PC-9 (cell line): ENCODE results near the gene RTEL1. TPM values are rescaled to one million over a fixed set of nuclear protein-coding genes. Genes with fewer than 3 reads are reported as not detected.

Experiments
- BruUV-seq: library from RNA; stranded (reverse); fragments of 400-500 nt; replicated peaks from 2 replicates; lab custom pipeline; 2021; lab: Mats Ljungman, UMichigan
- CTCF ChIA-PET: fragments of 300-600 bp; sonication (Branson Sonifier 250); formaldehyde crosslinking; loops from one replicate; lab custom pipeline; 2022; ENCODE audit warnings: antibody characterized with exemption; lab: Charles Lee
- POLR2A ChIA-PET: fragments of 300-600 bp; sonication (Branson Sonifier 250); formaldehyde crosslinking; loops from one replicate; lab custom pipeline; 2022; ENCODE audit warnings: antibody characterized with exemption; ENCODE audit not compliant: unreplicated experiment; lab: Charles Lee
- DNase-seq, 2 experiments: peaks; one replicate each; pipeline versions ENCODE4 v3.0.0 to v3.0.0-alpha.2; 2015 to 2022; ENCODE audit warnings: mixed read lengths in 1 of 2
- H2AFZ ChIP-seq: fragments of 200-600 bp; sonication (generic); 2 replicates; pipeline ENCODE4 v1.8.1; 2017; ENCODE audit warnings: antibody characterized with exemption
- H3F3A ChIP-seq: fragments of 200-600 bp; sonication (generic); 2 replicates; pipeline ENCODE4 v1.8.1; 2017; ENCODE audit warnings: antibody characterized with exemption, mild to moderate bottlenecking, low read depth; ENCODE audit not compliant: insufficient read depth
- H3K27ac ChIP-seq: fragments of 200-600 bp; sonication (generic); 2 replicates; pipeline ENCODE4 v1.6.1; 2016; ENCODE audit warnings: mixed run types
- H3K27me3 ChIP-seq: fragments of 200-600 bp; sonication (generic); 2 replicates; pipeline ENCODE4 v1.6.1; 2016; ENCODE audit warnings: low read depth, mixed run types; ENCODE audit not compliant: insufficient read depth
- H3K36me3 ChIP-seq: fragments of 200-600 bp; sonication (generic); 2 replicates; pipeline ENCODE4 v1.6.1; 2016; ENCODE audit warnings: low read depth, mixed run types
- H3K4me1 ChIP-seq: fragments of 200-600 bp; sonication (generic); replicated peaks from 2 replicates; pipeline ENCODE4 v1.6.1; 2016; ENCODE audit warnings: mixed run types; ENCODE audit not compliant: insufficient read depth
- H3K4me2 ChIP-seq: fragments of 200-600 bp; sonication (generic); 2 replicates; pipeline ENCODE4 v1.6.1; 2017; ENCODE audit warnings: mixed run types
- H3K4me3 ChIP-seq: fragments of 200-600 bp; sonication (generic); 2 replicates; pipeline ENCODE4 v1.6.1; 2016; ENCODE audit warnings: mixed run types
- H3K79me2 ChIP-seq: fragments of 200-600 bp; sonication (generic); 2 replicates; pipeline ENCODE4 v1.6.1; 2017; ENCODE audit warnings: low read depth, mixed run types
- H3K9me2 ChIP-seq: fragments of 200-600 bp; sonication (generic); 2 replicates; pipeline ENCODE4 v1.8.1; 2017; ENCODE audit warnings: mild to moderate bottlenecking; ENCODE audit not compliant: insufficient read depth
- H3K9me3 ChIP-seq: fragments of 200-600 bp; sonication (generic); 2 replicates; pipeline ENCODE4 v1.8.1; 2016; ENCODE audit warnings: low read depth; ENCODE audit not compliant: insufficient read depth
- H4K20me1 ChIP-seq: fragments of 200-600 bp; sonication (generic); 2 replicates; pipeline ENCODE4 v1.8.1; 2017; ENCODE audit not compliant: insufficient read depth
- EZH2 ChIP-seq: fragments of 200-600 bp; sonication (generic); IDR thresholded peaks from 2 replicates; pipeline ENCODE4 v1.8.0; 2017; ENCODE audit warnings: antibody characterized with exemption, low read depth
- intact Hi-C: fragments of 100-400 bp; cut with micrococcal nuclease; formaldehyde crosslinking; loops from one replicate; pipeline ENCODE4 v1.10.0; 2022; ENCODE audit not compliant: unreplicated experiment
- total RNA-seq: library from RNA; stranded (reverse); gene quantifications from 2 replicates; pipeline ENCODE4 v1.2.3, GENCODE V29; 2021
- TF ChIP-seq, protein P1 (sequence below): fragments of 200-600 bp; sonication (generic); conservative IDR thresholded peaks from 2 replicates; pipeline ENCODE4 v1.6.1; 2017; ENCODE audit warnings: mixed run types, antibody characterized with exemption, mild to moderate bottlenecking, moderate library complexity

The RTEL1 gene
- total RNA-seq, 1 experiment from 2014 or later, result 36.0 TPM

DNA sequence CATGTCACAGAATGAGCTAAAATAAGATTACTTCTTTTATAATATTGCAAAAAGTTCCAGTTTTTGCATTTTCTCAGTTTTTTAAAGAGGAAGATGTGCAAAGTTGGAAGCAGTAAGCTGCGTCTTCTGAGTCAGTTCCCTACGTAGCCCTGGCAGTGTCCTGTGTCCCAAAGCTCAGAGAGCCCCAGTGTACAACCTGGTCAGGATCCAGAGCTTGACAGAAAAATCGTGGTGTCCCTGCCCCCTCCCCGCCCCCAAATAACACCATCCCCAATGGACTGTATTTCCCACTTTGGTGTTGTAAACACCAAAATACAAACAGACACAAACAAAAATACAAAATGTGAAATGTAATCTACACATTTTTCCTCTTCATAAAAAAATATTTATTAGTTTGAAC, 86.0 kb downstream of the RTEL1 start:
- no peak overlapping the region for H3K4me3 ChIP-seq
- H3K36me3 ChIP-seq, result no peaks in the 10 kb centered on the region
- no peak overlapping the region for H3K4me2 ChIP-seq
- intact Hi-C loops, result no loop called here
- TF ChIP-seq EZH2, result no peak
- TF ChIP-seq, protein P1, sequence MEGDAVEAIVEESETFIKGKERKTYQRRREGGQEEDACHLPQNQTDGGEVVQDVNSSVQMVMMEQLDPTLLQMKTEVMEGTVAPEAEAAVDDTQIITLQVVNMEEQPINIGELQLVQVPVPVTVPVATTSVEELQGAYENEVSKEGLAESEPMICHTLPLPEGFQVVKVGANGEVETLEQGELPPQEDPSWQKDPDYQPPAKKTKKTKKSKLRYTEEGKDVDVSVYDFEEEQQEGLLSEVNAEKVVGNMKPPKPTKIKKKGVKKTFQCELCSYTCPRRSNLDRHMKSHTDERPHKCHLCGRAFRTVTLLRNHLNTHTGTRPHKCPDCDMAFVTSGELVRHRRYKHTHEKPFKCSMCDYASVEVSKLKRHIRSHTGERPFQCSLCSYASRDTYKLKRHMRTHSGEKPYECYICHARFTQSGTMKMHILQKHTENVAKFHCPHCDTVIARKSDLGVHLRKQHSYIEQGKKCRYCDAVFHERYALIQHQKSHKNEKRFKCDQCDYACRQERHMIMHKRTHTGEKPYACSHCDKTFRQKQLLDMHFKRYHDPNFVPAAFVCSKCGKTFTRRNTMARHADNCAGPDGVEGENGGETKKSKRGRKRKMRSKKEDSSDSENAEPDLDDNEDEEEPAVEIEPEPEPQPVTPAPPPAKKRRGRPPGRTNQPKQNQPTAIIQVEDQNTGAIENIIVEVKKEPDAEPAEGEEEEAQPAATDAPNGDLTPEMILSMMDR, result no peak
- peaks cover 9% of the 10 kb centered on the region for H3K4me1 ChIP-seq
- CTCF ChIA-PET, result no interaction called here
- peaks cover 10% of the 10 kb centered on the region; the same call in 1 of the 2 replicates for H3K79me2 ChIP-seq
- BruUV-seq, result no TSS peak
- POLR2A ChIA-PET, result interaction anchor here (1.0 kb wide), 1 partner anchor 57 kb away, joined by 4 read pairs; no protein-coding TSS in a partner anchor
- H3F3A ChIP-seq, result peaks cover 35% of the 10 kb centered on the region
- no peak overlapping the region for H2AFZ ChIP-seq
- H3K9me2 ChIP-seq, result no peaks in the 10 kb centered on the region
- no peak overlapping the region for H3K27ac ChIP-seq
- no peaks in the 10 kb centered on the region for H3K9me3 ChIP-seq
- H4K20me1 ChIP-seq, result no peaks in the 10 kb centered on the region; the same call in 1 of the 2 replicates
- H3K27me3 ChIP-seq, result no peaks in the 10 kb centered on the region
- no peak for DNase-seq

DNA sequence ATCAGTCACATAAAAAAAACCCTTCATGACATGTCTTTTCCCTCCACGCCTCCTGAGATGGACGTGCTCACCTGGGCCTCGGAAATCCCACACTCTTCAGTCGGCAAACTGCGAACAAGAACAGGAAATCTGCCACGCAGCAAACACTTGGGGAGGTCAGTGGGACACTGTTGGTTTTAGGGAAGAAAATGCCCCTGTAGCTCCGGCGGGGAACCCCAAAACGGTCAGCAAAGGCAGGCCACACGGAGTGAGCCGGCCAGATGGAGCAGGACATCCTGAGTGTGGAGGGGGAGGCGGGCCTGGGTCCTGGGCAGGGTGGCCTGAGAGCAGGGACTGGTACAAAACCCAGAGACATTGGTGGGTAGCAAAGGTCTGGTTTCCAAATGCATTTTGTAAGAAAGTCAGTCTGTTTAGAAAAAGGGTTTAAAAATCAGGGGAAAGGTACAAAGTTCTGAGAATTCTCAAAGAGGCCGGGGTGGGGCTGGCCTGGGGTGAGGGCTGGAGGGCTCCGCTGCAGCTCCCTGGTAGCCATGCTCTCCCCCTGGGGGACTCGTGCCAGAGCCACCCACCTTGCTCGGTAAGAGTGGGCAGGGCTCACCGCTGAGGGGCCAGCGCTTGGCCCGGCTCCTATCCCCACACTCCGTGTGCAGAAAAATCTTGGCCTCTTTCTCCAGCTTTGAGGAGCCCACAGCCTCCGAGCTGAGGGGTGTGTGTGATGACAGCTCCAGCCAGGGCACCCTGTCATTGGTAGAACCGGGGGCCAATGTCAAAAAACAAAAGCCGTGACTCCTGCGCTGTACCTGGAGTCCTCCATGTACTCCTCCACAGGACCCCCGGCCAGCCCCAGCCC, 86.7 kb downstream of the RTEL1 start:
- intact Hi-C loops, result no loop called here
- Histone ChIP-seq H2AFZ (no peak overlapping the region), H3K9me2 (no peaks in the 10 kb centered on the region), H3K79me2 (peaks cover 10% of the 10 kb centered on the region; the same call in 1 of the 2 replicates), H3K27ac (no peak overlapping the region), H3K9me3 (no peaks in the 10 kb centered on the region), H3K36me3 (no peaks in the 10 kb centered on the region), H3K4me1 (peaks cover 9% of the 10 kb centered on the region), H3K4me2 (no peak overlapping the region), H3K27me3 (no peaks in the 10 kb centered on the region), H3F3A (peaks cover 33% of the 10 kb centered on the region), H3K4me3 (no peak overlapping the region), H4K20me1 (no peaks in the 10 kb centered on the region; the same call in 1 of the 2 replicates)
- no TSS peak for BruUV-seq
- CTCF ChIA-PET, result interaction anchor here (0.7 kb wide), 1 partner anchor 15 kb away, joined by 3 read pairs; no protein-coding TSS in a partner anchor
- no peak for DNase-seq
- POLR2A ChIA-PET, result no interaction called here
- TF ChIP-seq, protein P1, result no peak
- no peak for TF ChIP-seq EZH2

DNA sequence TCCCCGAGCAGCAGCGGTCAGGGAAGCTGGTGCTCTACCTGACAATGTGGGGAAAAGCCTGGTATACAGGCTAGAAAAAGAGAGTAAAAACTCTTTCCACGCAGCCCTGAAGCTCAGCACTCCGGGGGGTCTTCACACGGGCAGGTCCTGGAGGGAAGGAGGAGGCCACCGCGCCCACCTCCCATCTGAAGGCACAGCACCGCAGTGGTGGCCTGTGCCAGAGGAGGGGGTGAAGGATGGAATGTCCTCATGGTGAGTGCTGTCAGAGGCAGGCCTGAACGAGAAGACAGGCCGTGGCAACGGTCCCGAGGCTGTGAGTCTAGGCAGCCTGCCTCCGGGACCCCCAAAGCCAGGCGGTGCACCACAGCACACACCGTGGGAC, 87.3 kb downstream of the RTEL1 start:
- intact Hi-C loops, result no loop called here

More for the DNA sequence above, 87.3 kb downstream of the RTEL1 start:
- no peaks in the 10 kb centered on the region for H3K9me2 ChIP-seq
- H4K20me1 ChIP-seq, result peaks cover 2% of the 10 kb centered on the region; the same call in 1 of the 2 replicates
- TF ChIP-seq EZH2, result no peak
- TF ChIP-seq, protein P1, result no peak
- H3K36me3 ChIP-seq, result no peaks in the 10 kb centered on the region
- DNase-seq, result no peak
- ChIA-PET CTCF (interaction anchor here (0.7 kb wide), 2 partner anchors 15 to 38 kb away, joined by 3 read pairs; partner anchors contain the start of genes ARFRP1 and ZGPAT), POLR2A (no interaction called here)
- no peak overlapping the region for H3K4me2 ChIP-seq
- H3F3A ChIP-seq, result peaks cover 34% of the 10 kb centered on the region
- H2AFZ ChIP-seq, result no peak overlapping the region
- no peak overlapping the region for H3K27ac ChIP-seq
- no TSS peak for BruUV-seq
- H3K9me3 ChIP-seq, result no peaks in the 10 kb centered on the region
- no peak overlapping the region for H3K4me3 ChIP-seq
- peaks cover 9% of the 10 kb centered on the region for H3K4me1 ChIP-seq
- peaks cover 10% of the 10 kb centered on the region; the same call in 1 of the 2 replicates for H3K79me2 ChIP-seq
- H3K27me3 ChIP-seq, result no peaks in the 10 kb centered on the region

Other genes starting within 250 kb of the RTEL1 start
- gene KCNQ2, start 185.7 kb upstream of the RTEL1 start, total RNA-seq, result 0.30 TPM in 1 of 2 replicates, not detected in the other
- 75.2 and 90.2 TPM in 2 replicates for gene EEF1A2, start 159.2 kb upstream of the RTEL1 start, total RNA-seq
- 243 and 253 TPM in 2 replicates for gene PPDPF, start 137.5 kb upstream of the RTEL1 start, total RNA-seq
- gene PTK6, start 120.9 kb upstream of the RTEL1 start, total RNA-seq, result 12.9 and 13.3 TPM in 2 replicates
- gene SRMS, start 110.6 kb upstream of the RTEL1 start, total RNA-seq, result 1.2 TPM in 2 replicates
- 7.7 and 10.6 TPM in 2 replicates for gene FNDC11, start 104.2 kb upstream of the RTEL1 start, total RNA-seq
- gene HELZ2, start 84.1 kb upstream of the RTEL1 start, total RNA-seq, result 33.7 and 52.6 TPM in 2 replicates
- gene GMEB2, start 31.2 kb upstream of the RTEL1 start, total RNA-seq, result 18.9 and 19.3 TPM in 2 replicates
- gene STMN3, start 4.9 kb upstream of the RTEL1 start, total RNA-seq, result 24.3 and 24.4 TPM in 2 replicates
- not detected in 2 replicates for gene TNFRSF6B, start 38.3 kb downstream of the RTEL1 start, total RNA-seq
- gene ARFRP1, start 49.7 kb downstream of the RTEL1 start, total RNA-seq, result 59.1 and 71.1 TPM in 2 replicates
- gene ZGPAT, start 49.7 kb downstream of the RTEL1 start, total RNA-seq, result 27.2 and 31.4 TPM in 2 replicates
- 18.7 and 24.8 TPM in 2 replicates for gene LIME1, start 78.4 kb downstream of the RTEL1 start, total RNA-seq
- gene SLC2A4RG, start 81.5 kb downstream of the RTEL1 start, total RNA-seq, result 167 and 233 TPM in 2 replicates
- 3.6 and 4.9 TPM in 2 replicates for gene ZBTB46, start 173.0 kb downstream of the RTEL1 start, total RNA-seq
- gene ABHD16B, start 203.2 kb downstream of the RTEL1 start, total RNA-seq, result not detected in 2 replicates
- 149 and 158 TPM in 2 replicates for gene TPD52L2, start 207.0 kb downstream of the RTEL1 start, total RNA-seq
- 47.0 and 48.1 TPM in 2 replicates for gene DNAJC5, start 236.8 kb downstream of the RTEL1 start, total RNA-seq